Measurements from ENCODE around the gene CDH18. TPM values are rescaled to one million over a fixed set of nuclear protein-coding genes. Genes with fewer than 3 reads are reported as not detected.
"Not testable (repeated sequence)": the region's sequence is repeated elsewhere in the genome, so short reads cannot be mapped to it uniquely, and the experiment has no call there.

Gene CDH18
- total RNA-seq, 2 experiments from 2014 or later = not detected

GRCh38 chr5:19865336-19866089, 122.5 kb downstream of the CDH18 start:
- no peaks in the 10 kb centered on the region for H3K27me3 Mint-ChIP-seq
- H3K4me3 Mint-ChIP-seq = no peak overlapping the region
- ChIA-PET CTCF (no interaction called here), POLR2A (no interaction called here)
- no peaks in the 10 kb centered on the region for H3K36me3 Mint-ChIP-seq (ENCODE audit: low read depth)
- no peak overlapping the region for H3K27ac Mint-ChIP-seq
- no peaks in the 10 kb centered on the region for H3K4me1 Mint-ChIP-seq
- peaks cover 13% of the 10 kb centered on the region for H3K9me3 Mint-ChIP-seq
- no peak for DNase-seq

GRCh38 chr5:19862711-19863110, 125.3 kb downstream of the CDH18 start:
- Mint-ChIP-seq H3K4me1 (no peaks in the 10 kb centered on the region), H3K27ac (no peak overlapping the region), H3K27me3 (no peaks in the 10 kb centered on the region), H3K36me3 (ENCODE audit: low read depth) (no peaks in the 10 kb centered on the region), H3K4me3 (no peak overlapping the region), H3K9me3 (peaks cover 13% of the 10 kb centered on the region)
- POLR2A ChIA-PET = no interaction called here
- CTCF ChIA-PET = no interaction called here
- DNase-seq = no peak

GRCh38 chr5:19859020-19859419, 129.0 kb downstream of the CDH18 start:
- Mint-ChIP-seq H3K27ac (no peak overlapping the region), H3K9me3 (peaks cover 3% of the 10 kb centered on the region), H3K4me1 (no peaks in the 10 kb centered on the region), H3K27me3 (no peaks in the 10 kb centered on the region), H3K4me3 (no peak overlapping the region), H3K36me3 (ENCODE audit: low read depth) (no peaks in the 10 kb centered on the region)
- DNase-seq = no peak
- POLR2A ChIA-PET = no interaction called here
- CTCF ChIA-PET = no interaction called here

GRCh38 chr5:19855931-19856330, 132.1 kb downstream of the CDH18 start:
- no peak overlapping the region for H3K27ac Mint-ChIP-seq
- H3K4me3 Mint-ChIP-seq = no peak overlapping the region
- POLR2A ChIA-PET = no interaction called here
- no peaks in the 10 kb centered on the region for H3K4me1 Mint-ChIP-seq
- CTCF ChIA-PET = no interaction called here
- H3K9me3 Mint-ChIP-seq = no peaks in the 10 kb centered on the region
- H3K36me3 Mint-ChIP-seq (ENCODE audit: low read depth) = no peaks in the 10 kb centered on the region
- H3K27me3 Mint-ChIP-seq = no peaks in the 10 kb centered on the region
- no peak for DNase-seq

- no peak for DNase-seq
- H3K36me3 Mint-ChIP-seq (ENCODE audit: low read depth) = no peaks in the 10 kb centered on the region
- H3K4me3 Mint-ChIP-seq = no peak overlapping the region
- H3K27ac Mint-ChIP-seq = no peak overlapping the region
- no peaks in the 10 kb centered on the region for H3K27me3 Mint-ChIP-seq
- H3K4me1 Mint-ChIP-seq = no peaks in the 10 kb centered on the region
- ChIA-PET POLR2A (no interaction called here), CTCF (no interaction called here)
- H3K9me3 Mint-ChIP-seq = no peaks in the 10 kb centered on the region
Measured at GRCh38 chr5:19855453-19855852, 132.5 kb downstream of the CDH18 start.

GRCh38 chr5:19855031-19855430, 133.0 kb downstream of the CDH18 start:
- no peaks in the 10 kb centered on the region for H3K4me1 Mint-ChIP-seq
- no peaks in the 10 kb centered on the region for H3K36me3 Mint-ChIP-seq (ENCODE audit: low read depth)

GRCh38 chr5:19853616-19854240, 134.3 kb downstream of the CDH18 start:
- Mint-ChIP-seq H3K9me3 (peaks cover 3% of the 10 kb centered on the region), H3K4me3 (no peak overlapping the region), H3K27me3 (no peaks in the 10 kb centered on the region), H3K27ac (no peak overlapping the region), H3K4me1 (no peaks in the 10 kb centered on the region), H3K36me3 (ENCODE audit: low read depth) (no peaks in the 10 kb centered on the region)
- ChIA-PET POLR2A (no interaction called here), CTCF (no interaction called here)
- DNase-seq = no peak

More at GRCh38 chr5:19855031-19855430, 133.0 kb downstream of the CDH18 start:
- ChIA-PET POLR2A (no interaction called here), CTCF (no interaction called here)
- H3K27me3 Mint-ChIP-seq = no peaks in the 10 kb centered on the region
- H3K4me3 Mint-ChIP-seq = no peak overlapping the region
- H3K9me3 Mint-ChIP-seq = no peaks in the 10 kb centered on the region
- H3K27ac Mint-ChIP-seq = no peak overlapping the region
- no peak for DNase-seq

- no peaks in the 10 kb centered on the region for H3K36me3 Mint-ChIP-seq (ENCODE audit: low read depth)
- H3K27me3 Mint-ChIP-seq = no peaks in the 10 kb centered on the region
- H3K4me3 Mint-ChIP-seq = no peak overlapping the region
- no peaks in the 10 kb centered on the region for H3K4me1 Mint-ChIP-seq
- CTCF ChIA-PET = no interaction called here
- peaks cover 19% of the 10 kb centered on the region for H3K9me3 Mint-ChIP-seq
- no peak overlapping the region for H3K27ac Mint-ChIP-seq
- POLR2A ChIA-PET = no interaction called here
- no peak for DNase-seq
Measured at GRCh38 chr5:19837536-19838174, 150.3 kb downstream of the CDH18 start.

- Mint-ChIP-seq H3K9me3 (peaks cover 19% of the 10 kb centered on the region), H3K4me1 (no peaks in the 10 kb centered on the region), H3K36me3 (ENCODE audit: low read depth) (no peaks in the 10 kb centered on the region), H3K27ac (no peak overlapping the region), H3K27me3 (no peaks in the 10 kb centered on the region), H3K4me3 (no peak overlapping the region)
- POLR2A ChIA-PET = no interaction called here
- no peak for DNase-seq
- CTCF ChIA-PET = no interaction called here
Measured at GRCh38 chr5:19835442-19835841, 152.6 kb downstream of the CDH18 start.

GRCh38 chr5:19812720-19813119, 175.3 kb downstream of the CDH18 start:
- peaks cover 13% of the 10 kb centered on the region for H3K9me3 Mint-ChIP-seq
- H3K36me3 Mint-ChIP-seq (ENCODE audit: low read depth); DNase-seq; POLR2A ChIA-PET; H3K27ac Mint-ChIP-seq; CTCF ChIA-PET; H3K27me3 Mint-ChIP-seq; H3K4me3 Mint-ChIP-seq; H3K4me1 Mint-ChIP-seq: not testable (repeated sequence)

- no peaks in the 10 kb centered on the region for H3K36me3 Mint-ChIP-seq (ENCODE audit: low read depth)
- no peak overlapping the region for H3K4me3 Mint-ChIP-seq
- H3K9me3 Mint-ChIP-seq = peaks cover 4% of the 10 kb centered on the region
- H3K4me1 Mint-ChIP-seq = no peaks in the 10 kb centered on the region
- POLR2A ChIA-PET = no interaction called here
- H3K27ac Mint-ChIP-seq = no peak overlapping the region
- DNase-seq = no peak
- CTCF ChIA-PET = no interaction called here
- no peaks in the 10 kb centered on the region for H3K27me3 Mint-ChIP-seq
Measured at GRCh38 chr5:19806756-19807155, 181.2 kb downstream of the CDH18 start.

- Mint-ChIP-seq H3K9me3 (peaks cover 5% of the 10 kb centered on the region), H3K27ac (no peak overlapping the region), H3K4me3 (no peak overlapping the region), H3K36me3 (ENCODE audit: low read depth) (no peaks in the 10 kb centered on the region), H3K4me1 (no peaks in the 10 kb centered on the region), H3K27me3 (no peaks in the 10 kb centered on the region)
- POLR2A ChIA-PET = no interaction called here
- no peak for DNase-seq
- CTCF ChIA-PET = no interaction called here
Measured at GRCh38 chr5:19802686-19803085, 185.3 kb downstream of the CDH18 start.

GRCh38 chr5:19795218-19795617, 192.8 kb downstream of the CDH18 start:
- no peak overlapping the region for H3K27ac Mint-ChIP-seq
- CTCF ChIA-PET = no interaction called here

More at GRCh38 chr5:19795218-19795617, 192.8 kb downstream of the CDH18 start:
- Mint-ChIP-seq H3K36me3 (ENCODE audit: low read depth) (no peaks in the 10 kb centered on the region), H3K4me1 (no peaks in the 10 kb centered on the region), H3K27me3 (no peaks in the 10 kb centered on the region), H3K9me3 (peaks cover 4% of the 10 kb centered on the region), H3K4me3 (no peak overlapping the region)
- POLR2A ChIA-PET = no interaction called here
- no peak for DNase-seq

All from activated CD4-positive, alpha-beta memory T cell treated with anti-CD3 and anti-CD28 coated beads, Interleukin-2, amount 10 ng/mL, durations not matched to agents 7 days and 5 days (primary cell).